GM15510 (cell line): ENCODE measurements around the gene OR5K3.

ENCODE experiments used
- POLR2A ChIP-seq: IDR thresholded peaks from 3 replicates; pipeline ENCODE4 v1.6.1; 2011; ENCODE audit warnings: borderline replicate concordance; ENCODE audit not compliant: insufficient read length; ENCODE audit errors: extremely low read depth

OR5K3 gene

GRCh38 chr3:98388147-98388546, 2.3 kb upstream of the OR5K3 start:
- TF ChIP-seq POLR2A: no peak

- TF ChIP-seq POLR2A: no peak
These were observed 4.6 kb downstream of the OR5K3 start for GRCh38 chr3:98395101-98395500.

GRCh38 chr3:98398513-98398912, 8.0 kb downstream of the OR5K3 start:
- no peak for TF ChIP-seq POLR2A

GRCh38 chr3:98402507-98402906, 12.0 kb downstream of the OR5K3 start:
- no peak for TF ChIP-seq POLR2A

GRCh38 chr3:98404010-98404409, 13.5 kb downstream of the OR5K3 start:
- TF ChIP-seq POLR2A: no peak

GRCh38 chr3:98406034-98406433, 15.6 kb downstream of the OR5K3 start:
- TF ChIP-seq POLR2A: no peak

GRCh38 chr3:98432575-98432974, 42.1 kb downstream of the OR5K3 start:
- TF ChIP-seq POLR2A: no peak

GRCh38 chr3:98433764-98434163, 43.3 kb downstream of the OR5K3 start:
- TF ChIP-seq POLR2A: no peak

- TF ChIP-seq POLR2A: no peak
These were observed 43.9 kb downstream of the OR5K3 start for GRCh38 chr3:98434412-98434811.

GRCh38 chr3:98440283-98440682, 49.8 kb downstream of the OR5K3 start:
- no peak for TF ChIP-seq POLR2A
